GM12878 (cell line): ENCODE measurements around the gene VPS26B. TPM values are rescaled to one million over a fixed set of nuclear protein-coding genes. Genes with fewer than 3 reads are reported as not detected.

Experiments used
- CUX1 ChIP-seq: IDR thresholded peaks from 2 replicates; pipeline ENCODE4 v1.6.1; 2012; ENCODE audit warnings: improper control_type of control experiment, low read depth, low read length; ENCODE audit not compliant: insufficient replicate concordance
- E2F4 ChIP-seq: IDR thresholded peaks from 2 replicates; pipeline ENCODE4 v1.6.1; 2012; ENCODE audit warnings: low read depth, low read length, improper control_type of control experiment
- E4F1 ChIP-seq: fragments of 450-650 bp; IDR thresholded peaks from 2 replicates; pipeline ENCODE4 v1.6.1; 2018; ENCODE audit warnings: borderline replicate concordance, mild to moderate bottlenecking; ENCODE audit not compliant: partially characterized antibody
- PKNOX1 ChIP-seq: fragments of 450-650 bp; IDR thresholded peaks from 2 replicates; pipeline ENCODE4 v1.6.1; 2016; ENCODE audit warnings: mild to moderate bottlenecking
- SKIL ChIP-seq: fragments of 450-650 bp; IDR thresholded peaks from 2 replicates; pipeline ENCODE4 v1.6.1; 2017; ENCODE audit warnings: mild to moderate bottlenecking, low read depth, inconsistent platforms; ENCODE audit not compliant: poor library complexity, severe bottlenecking
- SMAD1 ChIP-seq: fragments of 450-650 bp; IDR thresholded peaks from 2 replicates; pipeline ENCODE4 v1.6.1; 2018; ENCODE audit warnings: mild to moderate bottlenecking, low read depth; ENCODE audit not compliant: partially characterized antibody
- TBL1XR1 ChIP-seq: IDR thresholded peaks from 2 replicates; pipeline ENCODE4 v1.6.1; 2012; ENCODE audit warnings: low read depth, low read length, improper control_type of control experiment
- ZBTB40 ChIP-seq: fragments of 450-650 bp; IDR thresholded peaks from 2 replicates; pipeline ENCODE4 v1.6.1; 2016; ENCODE audit warnings: mild to moderate bottlenecking, moderate library complexity, borderline replicate concordance
- ZNF384 ChIP-seq: IDR thresholded peaks from 2 replicates; pipeline ENCODE4 v1.6.1; 2012; ENCODE audit warnings: low read depth, mild to moderate bottlenecking, low read length, improper control_type of control experiment, borderline replicate concordance
- polyA plus RNA-seq, 11 experiments: library from polyadenylated mRNA; depleted of rRNA in 4 of 11; unstranded in 6 of 11; stranded (reverse) in 5 of 11; fragments of >200 nt; fragmentation: Nextera tagmentation in 4 of 11; fragmentation: Illumina TruSeq in 1 of 11; extraction: Ambion mirVana in 4 of 11; extraction: Trizol in 1 of 11; gene quantifications; 1 replicate in 1 of 11; 2 replicates in 10 of 11; pipeline versions ENCODE4 v1.2.1 to v1.2.3, GENCODE V29; 2011 to 2016; ENCODE audit warnings: inconsistent platforms in 2 of 11, missing spikeins in 2 of 11, low read depth in 1 of 11
- total RNA-seq, 4 experiments: library from RNA; depleted of rRNA in 3 of 4; stranded (reverse); fragments of >200 nt in 3 of 4; fragmentation: Illumina TruSeq in 1 of 4; extraction: Trizol in 1 of 4; gene quantifications; 2 replicates each; pipeline versions ENCODE4 v1.2.1 to v1.2.3, GENCODE V29; 2013 to 2021

Gene VPS26B
- total and polyA plus RNA-seq, 10 of the 15 experiments (the other 5 are each of a cell fraction or from before 2014, with no cell fraction given): 1.6 to 26.9 (median 13.3) TPM

GRCh38 chr11:134253188-134253993 lies 28.9 kb downstream of the VPS26B start, which contains the start of the genes ACAD8 and THYN1 (continued):
- TF ChIP-seq E2F4 (peak; percentile 47; the same call in 1 of the 2 replicates), CUX1 (no peak), SKIL (no peak), SMAD1 (no peak), E4F1 (no peak), ZBTB40 (peak; percentile 38; the same call in 1 of the 2 replicates), ZNF384 (no peak), PKNOX1 (no peak; the same call in 1 of the 2 replicates), TBL1XR1 (peak; percentile 55; the same call in 1 of the 2 replicates)
